Body of pancreas (tissue), 4 donors: ENCODE data around the gene SYT13. TPM values are rescaled to one million over a fixed set of nuclear protein-coding genes. Genes with fewer than 3 reads are reported as not detected.

Experiments
- ATAC-seq: fragments of 150-250 bp; one replicate; pipeline ENCODE4 v1.9.1; 2016
- DNase-seq, 4 donors: peaks; one replicate each; pipeline ENCODE4 v3.0.0-alpha.2; 2019
- H3K27ac ChIP-seq, 4 donors: fragments of 200-600 bp; sonication (generic); 1 replicate in 3 of 4; 2 replicates in 1 of 4; pipeline versions ENCODE4 v1.5.1 to v1.6.1; 2016 to 2019; ENCODE audit warnings: mild to moderate bottlenecking in 1 of 4, mixed read lengths in 1 of 4, moderate library complexity in 1 of 4
- H3K27me3 ChIP-seq, 2 donors: fragments of 200-600 bp; sonication (generic); one replicate each; pipeline ENCODE4 v1.6.0; 2016; ENCODE audit warnings: mild to moderate bottlenecking in 1 of 2
- H3K36me3 ChIP-seq, 2 donors: fragments of 200-600 bp; sonication (generic); replicated peaks in 1 of 2; 2 replicates each; pipeline ENCODE4 v1.5.1; 2016; ENCODE audit warnings: low read depth in 2 of 2; ENCODE audit not compliant: insufficient read depth in 1 of 2
- H3K4me1 ChIP-seq: fragments of 200-600 bp; sonication (generic); one replicate; pipeline ENCODE4 v1.6.0; 2016
- H3K4me3 ChIP-seq, 2 donors: fragments of 200-600 bp; sonication (generic); 1 replicate in 1 of 2; 2 replicates in 1 of 2; pipeline ENCODE4 v1.5.1; 2016 to 2019
- H3K9me3 ChIP-seq, 3 donors: fragments of 200-600 bp; sonication (generic); 1 replicate in 2 of 3; 2 replicates in 1 of 3; pipeline ENCODE4 v1.5.1; 2016
- POLR2A ChIP-seq, 3 donors: fragments of 450-650 bp; IDR thresholded peaks; one replicate each; pipeline ENCODE4 v1.6.1; 2016; ENCODE audit warnings: antibody characterized with exemption in 3 of 3, mild to moderate bottlenecking in 2 of 3
- WGBS, 2 donors: methylation state at CpG; one replicate each; pipeline ENCODE4 v1.1.5; 2017; 5-methylcytosine and 5-hydroxymethylcytosine counted together
- intact Hi-C: fragments of 100-400 bp; cut with DNase I; formaldehyde crosslinking; loops from one replicate; pipeline ENCODE4 v1.15.1; 2023
- total RNA-seq, 2 donors: library from RNA; depleted of rRNA; stranded (reverse); fragments of >200 nt; gene quantifications; one replicate each; pipeline ENCODE4 v1.1.0, GENCODE V29; 2016
- TF ChIP-seq, protein P1 (sequence below), 7 experiments: fragments of 450-650 bp in 4 of 7; fragments of 200-600 bp in 3 of 7; sonication (generic) in 3 of 7; IDR thresholded peaks; one replicate each; pipeline ENCODE4 v1.5.1; 2016 to 2019; ENCODE audit warnings: antibody characterized with exemption in 7 of 7

SYT13 gene
- total RNA-seq, 2 donors from 2014 or later = 6.7 to 9.9 TPM

DNA sequence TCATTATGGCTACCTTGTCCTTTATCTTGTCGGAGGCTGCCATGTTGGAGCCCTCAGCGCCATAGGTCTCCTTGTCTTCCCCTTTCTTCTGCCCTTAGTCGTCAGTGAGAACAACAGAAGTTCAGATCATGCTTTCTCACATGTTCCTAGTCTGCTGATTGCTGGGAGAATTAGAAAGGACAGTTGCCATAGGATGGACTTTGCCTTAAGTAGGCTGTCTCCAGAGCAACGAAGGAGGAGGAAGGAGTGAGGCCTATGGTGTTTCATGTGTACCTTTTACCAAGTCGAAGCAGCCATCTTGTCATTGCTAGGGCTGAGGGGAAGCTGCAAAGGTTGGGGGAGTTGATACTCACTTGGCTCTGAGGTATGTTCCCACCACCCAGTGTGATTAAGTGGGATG is 62.6 kb downstream of the SYT13 start:
- DNase-seq (no peak), ATAC-seq (no peak)
- Histone ChIP-seq H3K27ac (no peak overlapping the region), H3K9me3 (no peaks in the 10 kb centered on the region), H3K4me1 (no peaks in the 10 kb centered on the region), H3K27me3 (no peaks in the 10 kb centered on the region), H3K36me3 (peaks cover 0 to 7% of the 10 kb centered on the region in 2 donors), H3K4me3 (no peak overlapping the region)
- TF ChIP-seq POLR2A (IDR thresholded peaks at IDR 0.05) = no peak
- TF ChIP-seq, protein P1, sequence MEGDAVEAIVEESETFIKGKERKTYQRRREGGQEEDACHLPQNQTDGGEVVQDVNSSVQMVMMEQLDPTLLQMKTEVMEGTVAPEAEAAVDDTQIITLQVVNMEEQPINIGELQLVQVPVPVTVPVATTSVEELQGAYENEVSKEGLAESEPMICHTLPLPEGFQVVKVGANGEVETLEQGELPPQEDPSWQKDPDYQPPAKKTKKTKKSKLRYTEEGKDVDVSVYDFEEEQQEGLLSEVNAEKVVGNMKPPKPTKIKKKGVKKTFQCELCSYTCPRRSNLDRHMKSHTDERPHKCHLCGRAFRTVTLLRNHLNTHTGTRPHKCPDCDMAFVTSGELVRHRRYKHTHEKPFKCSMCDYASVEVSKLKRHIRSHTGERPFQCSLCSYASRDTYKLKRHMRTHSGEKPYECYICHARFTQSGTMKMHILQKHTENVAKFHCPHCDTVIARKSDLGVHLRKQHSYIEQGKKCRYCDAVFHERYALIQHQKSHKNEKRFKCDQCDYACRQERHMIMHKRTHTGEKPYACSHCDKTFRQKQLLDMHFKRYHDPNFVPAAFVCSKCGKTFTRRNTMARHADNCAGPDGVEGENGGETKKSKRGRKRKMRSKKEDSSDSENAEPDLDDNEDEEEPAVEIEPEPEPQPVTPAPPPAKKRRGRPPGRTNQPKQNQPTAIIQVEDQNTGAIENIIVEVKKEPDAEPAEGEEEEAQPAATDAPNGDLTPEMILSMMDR (IDR thresholded peaks at IDR 0.05) = no peak
- 86 to 94% methylated on average over 5 of the region's 5 CpGs for WGBS, 2 donors
- intact Hi-C loops = no loop called here

DNA sequence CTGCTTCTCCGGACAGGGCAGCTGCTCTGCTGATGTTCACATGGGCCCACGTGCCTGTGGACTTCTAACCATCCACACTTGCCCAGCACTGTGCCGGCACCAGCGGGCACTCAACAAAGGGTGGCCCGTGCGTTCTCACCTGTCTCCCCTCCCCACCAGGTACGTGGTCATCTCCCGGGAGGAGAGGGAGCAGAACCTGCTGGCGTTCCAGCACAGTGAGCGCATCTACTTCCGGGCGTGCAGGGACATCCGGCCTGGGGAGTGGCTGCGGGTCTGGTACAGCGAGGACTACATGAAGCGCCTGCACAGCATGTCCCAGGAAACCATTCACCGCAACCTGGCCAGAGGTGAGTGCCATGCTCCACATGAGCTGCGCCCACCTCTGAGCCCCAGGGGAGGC is 66.7 kb downstream of the SYT13 start:
- H3K36me3 ChIP-seq = peaks cover 0 to 2% of the 10 kb centered on the region in 2 donors
- no peak for ATAC-seq

DNA sequence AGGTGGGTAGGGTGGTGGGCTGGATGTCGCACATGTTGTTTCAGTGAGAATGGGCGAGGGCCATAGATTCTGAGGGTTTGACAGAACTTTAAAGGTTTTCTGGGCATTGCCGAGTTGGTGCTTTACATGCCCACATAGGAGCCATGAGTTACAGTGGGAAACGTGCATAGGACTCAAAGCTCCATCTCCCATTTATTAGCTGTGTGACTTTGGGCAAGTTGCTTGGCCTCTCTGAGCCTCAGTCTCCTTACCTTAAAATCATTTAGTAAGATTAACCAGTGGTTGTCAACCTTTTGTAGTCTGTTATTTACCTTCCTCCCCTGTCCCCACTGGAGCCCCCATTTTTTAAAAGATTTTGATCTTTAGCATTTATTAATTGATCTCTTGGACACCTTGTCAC is 67.4 kb downstream of the SYT13 start:
- intact Hi-C loops = no loop called here

More for the DNA sequence above, 66.7 kb downstream of the SYT13 start:
- intact Hi-C loops = no loop called here
- DNase-seq = no peak
- 94 to 96% methylated on average over 13 to 15 of the region's 18 CpGs for WGBS, 2 donors
- Histone ChIP-seq H3K27ac (no peak overlapping the region), H3K4me3 (no peak overlapping the region), H3K4me1 (no peaks in the 10 kb centered on the region), H3K9me3 (no peaks in the 10 kb centered on the region), H3K27me3 (no peaks in the 10 kb centered on the region)
- TF ChIP-seq POLR2A (IDR thresholded peaks at IDR 0.05) = no peak
- TF ChIP-seq, protein P1 (IDR thresholded peaks at IDR 0.05) = no peak

DNA sequence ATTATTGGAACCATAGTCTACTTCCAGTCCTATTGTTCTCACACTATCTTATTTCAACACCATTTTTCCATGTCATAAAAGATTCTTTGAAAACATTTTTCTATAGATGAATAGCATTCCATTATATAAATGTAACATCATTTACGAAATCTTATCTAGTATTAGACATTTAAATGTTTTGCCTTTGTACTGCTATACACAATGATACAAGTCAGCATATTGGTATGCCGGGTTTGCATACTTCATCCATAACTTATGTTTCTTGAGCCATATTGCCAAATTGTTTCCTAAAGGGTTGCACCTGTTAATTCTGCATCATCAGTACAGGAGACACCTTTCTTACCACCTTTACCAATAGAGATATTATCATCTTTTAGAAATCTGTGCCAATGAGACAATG is 68.2 kb downstream of the SYT13 start:
- no peak for ATAC-seq
- 75 to 77% methylated on average over 2 of the region's 2 CpGs for WGBS, 2 donors
- intact Hi-C loops = no loop called here
- TF ChIP-seq, protein P1 (IDR thresholded peaks at IDR 0.05) = no peak
- TF ChIP-seq POLR2A (IDR thresholded peaks at IDR 0.05) = no peak
- Histone ChIP-seq H3K36me3 (no peaks in the 10 kb centered on the region), H3K4me3 (no peak overlapping the region), H3K27ac (no peak overlapping the region), H3K4me1 (no peaks in the 10 kb centered on the region), H3K27me3 (no peaks in the 10 kb centered on the region), H3K9me3 (no peaks in the 10 kb centered on the region)
- DNase-seq = no peak

More for the DNA sequence above, 67.4 kb downstream of the SYT13 start:
- TF ChIP-seq, protein P1 (IDR thresholded peaks at IDR 0.05) = no peak
- no peak for TF ChIP-seq POLR2A (IDR thresholded peaks at IDR 0.05)
- H3K4me3 ChIP-seq = no peak overlapping the region
- no peak for DNase-seq
- WGBS, 2 donors = 88 to 94% methylated on average over 4 of the region's 4 CpGs
- H3K36me3 ChIP-seq = no peaks in the 10 kb centered on the region
- no peak overlapping the region for H3K27ac ChIP-seq
- no peak for ATAC-seq
- no peaks in the 10 kb centered on the region for H3K9me3 ChIP-seq
- no peaks in the 10 kb centered on the region for H3K4me1 ChIP-seq
- no peaks in the 10 kb centered on the region for H3K27me3 ChIP-seq

DNA sequence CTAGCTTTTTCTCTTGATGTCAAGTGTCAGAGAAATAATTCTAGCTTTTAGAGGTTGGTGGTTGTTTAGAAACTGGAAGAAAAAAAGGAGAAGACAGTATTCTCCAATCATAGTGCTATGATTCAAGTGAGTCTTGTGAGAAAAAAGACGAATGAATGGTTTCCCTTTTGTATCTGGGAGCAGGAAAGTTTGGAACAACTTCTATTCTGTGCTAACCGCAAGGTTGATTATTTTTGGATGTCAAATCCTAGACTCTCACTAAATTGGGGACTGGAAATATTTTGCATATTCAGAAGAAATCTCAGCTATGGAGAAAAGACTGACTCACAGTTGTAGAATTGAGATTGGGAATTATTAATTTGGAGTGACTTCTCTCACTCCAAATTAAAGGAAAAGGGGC is 69.2 kb downstream of the SYT13 start:
- WGBS, 2 donors = 69 to 88% methylated on average over 2 of the region's 2 CpGs
- Histone ChIP-seq H3K9me3 (no peaks in the 10 kb centered on the region), H3K36me3 (no peaks in the 10 kb centered on the region), H3K4me3 (no peak overlapping the region), H3K27me3 (no peaks in the 10 kb centered on the region), H3K27ac (no peak overlapping the region), H3K4me1 (no peaks in the 10 kb centered on the region)
- TF ChIP-seq, protein P1 (IDR thresholded peaks at IDR 0.05) = no peak
- no peak for TF ChIP-seq POLR2A (IDR thresholded peaks at IDR 0.05)
- ATAC-seq (no peak), DNase-seq (no peak)
- intact Hi-C loops = no loop called here
